Stimulated activated CD8-positive, alpha-beta memory T cell treated with anti-CD3 and anti-CD28 coated beads, Interleukin-4, amount 100 ng/mL, for 4 hours (primary cell): ENCODE measurements around the gene CATSPER1.

Experiments used
- DNase-seq, 2 donors: peaks; one replicate each; pipeline ENCODE4 v3.0.0-alpha.2; 2020; ENCODE audit warnings: low read depth in 2 of 2, low spot score in 1 of 2

The CATSPER1 gene

DNA sequence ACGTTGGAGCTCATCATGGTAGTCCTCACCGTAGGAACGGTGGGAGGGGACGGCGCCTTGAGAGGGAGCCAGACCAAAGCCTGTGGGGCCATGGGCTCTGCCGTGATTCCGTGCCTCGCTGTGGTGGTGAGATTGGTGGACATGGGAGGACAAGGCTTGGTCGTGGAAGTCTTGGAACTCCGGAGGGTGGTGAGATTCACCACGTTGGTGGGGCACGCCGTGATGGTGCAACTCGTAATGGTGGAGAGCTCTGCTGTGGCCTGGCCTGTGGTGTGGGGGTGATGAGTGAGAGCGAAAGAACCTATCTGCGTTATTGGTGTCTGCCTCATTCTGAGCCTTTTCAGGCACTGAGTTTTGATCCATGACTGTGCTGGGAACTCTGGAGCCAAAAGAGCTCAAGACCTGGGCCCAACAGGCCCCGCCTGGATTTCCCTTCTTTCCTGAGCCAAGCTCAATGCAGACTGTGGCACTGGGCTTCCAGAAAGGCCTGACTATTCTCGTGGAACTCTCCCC lies at the start of gene CATSPER1:
Gene CATSPER1, minus strand, starts transcription at position 463 of the 513 bp plus-strand sequence. Its CDS starts 100 bp downstream, at position 363.
- DNase-seq, result no peak

DNA sequence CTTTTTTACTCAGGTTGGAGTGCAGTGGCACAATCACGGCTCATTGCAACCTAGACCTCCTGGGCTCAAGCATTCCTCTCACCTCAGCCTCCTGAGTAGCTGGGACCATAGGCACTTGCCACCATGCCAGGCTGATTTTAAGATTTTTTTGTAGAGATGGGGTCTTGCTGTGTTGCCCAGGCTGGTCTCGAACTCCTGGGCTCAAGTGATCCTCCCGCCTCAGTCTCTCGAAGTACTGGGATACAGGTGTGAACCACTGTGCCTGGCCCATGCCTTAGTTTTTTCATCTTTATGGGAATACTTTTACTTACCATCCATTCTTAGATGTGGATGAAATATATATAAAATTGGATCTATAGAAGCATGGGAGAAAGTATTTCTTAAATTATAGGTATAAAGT lies 49.0 kb upstream of the CATSPER1 start:
- DNase-seq, result no peak

DNA sequence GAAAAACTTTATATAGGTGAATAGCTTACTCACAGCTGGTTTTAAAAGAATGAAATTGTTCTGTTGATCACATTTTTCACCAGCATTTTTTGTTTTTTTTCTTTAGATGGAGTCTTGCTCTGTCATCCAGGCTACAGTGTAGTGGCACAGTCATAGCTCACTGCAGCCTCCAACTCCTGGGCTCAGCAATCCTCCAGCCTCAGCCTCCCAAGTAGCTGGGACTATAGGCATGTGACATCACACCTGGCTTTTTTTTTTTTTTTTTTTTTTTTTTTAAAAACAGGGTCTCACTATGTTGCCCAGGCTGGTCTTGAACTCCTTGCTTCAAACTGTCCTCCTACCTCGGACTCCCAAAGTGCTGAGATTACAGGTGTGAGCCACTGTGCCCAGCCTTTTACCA lies 47.4 kb upstream of the CATSPER1 start:
- DNase-seq, result no peak

DNA sequence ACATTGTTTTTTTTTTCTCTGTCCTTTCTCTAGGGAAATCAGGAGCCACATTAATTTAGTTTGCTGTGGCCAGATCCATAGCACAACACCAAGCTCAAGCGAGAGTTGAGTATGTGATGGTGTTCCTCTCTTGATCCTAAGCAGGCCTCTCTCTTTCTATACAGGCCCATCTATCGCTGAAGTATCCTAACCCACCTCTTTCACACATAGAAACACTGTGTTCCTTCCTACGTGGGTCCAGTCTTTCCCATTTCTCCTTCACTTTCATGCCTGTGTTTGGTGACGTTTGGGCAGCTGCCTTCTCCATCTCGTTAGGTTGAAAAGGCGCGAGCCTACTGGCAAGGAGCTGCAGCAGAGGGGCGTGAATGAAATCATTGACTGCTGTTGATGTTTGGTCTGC lies 46.2 kb upstream of the CATSPER1 start:
- no peak for DNase-seq

DNA sequence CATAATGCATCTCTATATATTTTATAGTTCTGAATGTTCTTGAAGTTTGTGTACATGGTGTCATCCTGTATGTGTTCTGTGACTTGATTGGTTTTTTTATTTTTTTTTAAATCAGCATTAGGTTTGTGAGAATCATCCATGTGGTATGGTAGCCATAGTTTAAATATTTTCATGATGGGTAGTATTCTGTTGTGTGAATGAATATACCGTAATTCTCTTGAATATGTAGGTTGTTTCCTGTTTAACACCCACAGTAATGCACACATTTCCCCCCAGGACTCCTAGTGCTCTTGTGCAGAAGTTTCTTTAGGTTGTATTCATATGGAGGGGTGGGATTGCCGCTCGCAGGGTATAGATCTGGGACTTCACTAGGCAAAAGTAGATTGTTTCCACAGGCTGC lies 45.8 kb upstream of the CATSPER1 start:
- no peak for DNase-seq

DNA sequence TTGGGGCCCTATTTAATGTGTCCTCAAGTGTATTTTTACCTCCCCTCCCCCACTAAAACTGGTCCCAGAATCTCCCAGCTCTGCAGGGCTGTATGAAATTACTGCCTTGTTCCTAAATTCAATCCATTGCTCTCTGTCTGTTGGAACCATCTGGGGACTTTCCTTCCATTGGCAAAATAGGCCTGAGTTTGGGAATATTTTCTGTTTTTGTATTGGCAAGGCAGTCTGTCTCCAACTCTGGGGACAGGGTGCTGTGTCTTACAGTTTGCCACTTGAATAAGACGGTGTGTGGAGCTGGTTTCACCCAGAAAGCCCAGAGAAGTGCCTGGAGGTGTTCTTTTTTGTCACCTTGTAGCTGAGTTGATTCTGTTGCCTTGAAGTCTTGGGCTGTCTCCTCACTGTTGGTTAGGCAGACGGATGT lies 45.1 kb upstream of the CATSPER1 start:
- DNase-seq, result no peak

DNA sequence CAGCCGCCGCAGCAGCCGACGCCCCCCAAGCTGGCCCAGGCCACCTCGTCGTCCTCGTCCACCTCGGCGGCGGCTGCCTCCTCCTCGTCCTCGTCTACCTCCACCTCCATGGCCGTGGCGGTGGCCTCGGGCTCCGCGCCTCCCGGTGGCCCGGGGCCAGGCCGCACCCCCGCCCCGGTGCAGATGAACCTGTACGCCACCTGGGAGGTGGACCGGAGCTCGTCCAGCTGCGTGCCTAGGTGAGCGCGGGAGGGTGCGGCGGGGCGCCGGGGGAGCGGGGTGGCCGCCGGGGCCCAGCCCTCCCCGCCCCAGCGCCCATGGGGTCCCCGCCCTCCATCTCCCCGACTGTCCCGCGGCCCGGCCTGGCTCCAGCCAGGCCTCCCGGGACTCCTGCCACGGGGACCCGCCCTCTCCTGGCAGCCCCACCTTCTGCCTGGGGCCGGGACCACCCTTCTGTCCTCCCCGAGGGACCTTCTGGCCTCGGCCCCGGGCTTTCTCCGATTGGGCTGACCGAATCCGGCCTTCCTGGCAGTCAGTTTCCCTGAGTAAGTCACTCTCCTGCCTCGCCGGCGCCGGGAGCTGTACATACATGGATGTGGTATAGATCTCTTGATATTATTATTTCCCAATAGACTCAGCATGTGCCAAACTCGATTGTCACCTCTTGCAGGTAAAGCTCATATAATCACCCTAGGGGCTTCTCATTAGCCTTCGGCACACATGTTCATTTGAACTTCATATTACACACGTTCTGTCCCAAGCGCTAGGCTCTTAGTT lies 44.5 kb upstream of the CATSPER1 start:
- no peak for DNase-seq

DNA sequence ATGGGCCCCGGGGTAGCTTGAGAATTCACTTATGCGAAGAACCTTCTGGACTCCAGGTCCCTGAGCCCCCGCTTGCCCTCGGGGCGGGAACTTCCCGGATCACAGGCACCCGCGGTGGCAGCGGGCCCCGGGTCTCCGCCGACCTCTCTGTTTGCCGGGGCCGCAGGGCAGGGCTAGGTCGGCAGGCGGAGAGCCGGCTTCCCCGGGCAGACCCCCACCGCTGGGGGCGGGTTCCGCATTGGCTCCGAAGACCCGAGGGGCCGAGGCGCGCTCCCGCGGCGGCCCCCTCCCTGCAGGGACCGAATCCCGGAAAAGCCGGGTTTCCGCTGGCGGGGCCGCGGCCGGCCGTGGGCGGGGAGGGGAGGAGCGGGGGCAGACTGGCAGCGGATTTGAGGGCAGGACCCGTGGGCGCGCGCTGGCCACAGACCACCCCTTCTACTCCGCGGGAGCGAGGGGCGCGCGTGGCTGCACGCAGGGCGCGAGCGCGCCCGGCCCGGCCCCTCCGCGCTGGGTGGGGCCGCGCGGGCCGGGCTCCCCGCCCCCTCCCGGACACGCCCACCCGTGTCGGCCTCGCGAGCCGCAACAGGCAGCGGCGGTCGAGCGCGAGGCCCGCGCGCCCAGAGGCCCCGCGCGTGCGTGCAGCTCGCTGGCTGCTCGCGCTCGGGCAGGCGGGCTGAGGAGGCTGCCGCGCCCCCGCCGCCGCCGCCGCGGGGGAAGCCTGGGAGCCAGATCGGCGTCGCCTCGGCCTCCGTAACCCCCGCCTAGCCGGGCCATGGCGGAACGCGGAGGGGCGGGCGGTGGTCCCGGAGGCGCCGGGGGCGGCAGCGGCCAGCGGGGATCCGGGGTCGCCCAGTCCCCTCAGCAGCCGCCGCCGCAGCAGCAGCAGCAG lies 43.7 kb upstream of the CATSPER1 start, which contains the start of gene PACS1:
Gene PACS1, plus strand, starts transcription at position 558 of the 889 bp plus-strand sequence. Its CDS starts 215 bp downstream, at position 773.
- peak; percentile 43 to 78 for DNase-seq

DNA sequence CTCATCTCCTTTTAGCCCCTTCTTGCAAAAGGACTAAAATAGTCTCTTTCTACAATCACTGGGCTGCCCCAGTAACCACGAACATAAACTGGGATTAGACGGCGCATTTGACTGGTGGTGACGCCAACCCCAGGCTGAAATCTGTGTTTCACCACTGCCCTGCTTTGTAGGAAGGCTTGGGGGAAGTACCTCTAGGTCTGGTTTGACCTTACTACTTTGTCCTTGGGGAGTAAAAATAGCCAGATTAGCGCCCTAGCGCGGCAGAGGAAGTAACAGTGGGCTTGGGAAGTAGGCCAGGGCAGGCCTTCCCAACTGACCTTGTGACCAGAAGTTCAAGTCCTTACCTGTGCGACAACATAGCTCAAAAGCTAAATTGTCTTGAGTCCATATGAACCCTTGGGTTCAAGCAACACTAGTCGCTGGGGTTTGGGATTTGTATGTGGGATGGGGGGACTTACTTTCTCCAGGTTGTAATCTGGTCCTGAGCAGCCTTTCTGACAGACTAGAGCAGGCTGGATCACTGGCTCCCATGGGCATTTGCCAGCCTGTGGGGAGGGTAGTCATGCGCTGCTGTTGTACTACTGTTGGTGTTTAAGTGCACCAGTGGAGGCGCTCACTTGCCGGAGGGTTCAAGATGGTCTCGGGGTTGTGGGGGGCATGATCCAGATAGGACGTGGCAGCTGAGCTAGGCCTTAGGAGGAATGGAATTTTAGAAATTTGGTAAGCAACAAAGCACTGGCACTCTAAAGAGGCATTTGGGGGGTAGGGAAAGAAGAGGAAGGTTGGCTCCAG lies 42.8 kb upstream of the CATSPER1 start:
- DNase-seq, result no peak

DNA sequence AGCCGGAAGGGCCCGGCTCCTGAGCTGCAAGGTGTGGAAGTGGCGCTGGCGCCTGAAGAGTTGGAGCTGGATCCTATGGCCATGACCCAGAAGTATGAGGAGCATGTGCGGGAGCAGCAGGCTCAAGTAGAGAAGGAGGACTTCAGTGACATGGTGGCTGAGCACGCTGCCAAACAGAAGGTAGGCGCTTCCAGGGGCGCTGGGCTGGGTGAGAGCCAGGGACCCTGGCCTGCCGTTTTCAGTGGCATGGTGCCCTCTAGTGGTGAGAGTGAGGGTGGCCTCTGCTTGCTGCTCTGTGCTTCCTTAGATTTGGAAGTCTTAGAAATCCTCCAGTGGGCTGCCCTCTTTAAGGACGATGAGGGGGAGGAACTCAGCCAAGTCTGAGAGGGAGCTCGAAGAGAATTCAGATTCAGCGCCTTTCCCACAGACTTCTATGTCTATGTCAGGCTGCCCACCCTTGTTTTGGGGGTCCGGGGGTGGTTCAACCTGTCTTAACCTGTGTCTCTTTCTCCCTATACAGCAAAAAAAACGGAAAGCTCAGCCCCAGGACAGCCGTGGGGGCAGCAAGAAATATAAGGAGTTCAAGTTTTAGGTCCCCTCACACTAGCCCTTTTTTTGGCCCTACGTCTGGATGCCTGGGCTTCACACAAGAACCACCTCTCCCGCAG lies 42.0 kb upstream of the CATSPER1 start:
- peak; percentile 51 to 61 for DNase-seq

DNA sequence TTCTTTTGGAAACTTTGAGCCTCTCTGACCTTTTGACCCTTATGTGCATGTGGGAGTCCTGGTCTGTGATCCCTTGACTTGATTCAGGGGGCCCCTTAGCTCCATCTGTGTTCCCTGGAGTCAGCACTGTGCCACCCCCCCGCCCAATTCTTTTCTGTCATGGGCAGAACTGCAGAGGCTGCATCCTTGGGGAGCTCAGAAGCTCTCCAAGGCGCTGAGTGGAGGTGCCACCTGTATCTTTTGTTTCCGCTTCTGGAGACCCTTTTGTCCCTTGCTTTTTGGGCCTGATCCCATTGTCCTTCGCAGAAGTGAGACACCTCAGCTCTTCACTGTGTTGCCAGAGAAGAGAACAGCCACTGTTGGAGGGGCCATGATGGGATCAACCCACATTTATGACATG lies 41.4 kb upstream of the CATSPER1 start:
- DNase-seq, result no peak

DNA sequence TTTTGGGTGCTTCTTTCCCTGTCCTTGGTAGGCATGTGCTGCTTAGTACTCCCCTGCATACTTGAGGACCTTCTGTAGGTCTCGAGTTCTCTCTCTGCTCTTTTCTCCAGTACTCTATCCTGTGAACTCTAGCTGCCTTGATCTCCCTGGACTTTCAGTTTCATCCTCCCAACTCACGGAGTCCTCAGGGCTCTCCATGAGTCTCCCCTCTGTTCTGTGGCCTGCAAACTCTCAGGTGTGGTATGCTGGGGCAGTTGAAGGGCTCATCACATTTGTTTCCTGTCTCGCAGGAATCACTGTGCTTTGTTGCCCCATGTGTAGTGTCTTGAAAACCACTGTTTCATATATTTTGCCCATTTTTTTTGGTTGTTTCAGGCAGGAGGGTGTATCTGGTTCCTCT lies 40.5 kb upstream of the CATSPER1 start:
- no peak for DNase-seq

DNA sequence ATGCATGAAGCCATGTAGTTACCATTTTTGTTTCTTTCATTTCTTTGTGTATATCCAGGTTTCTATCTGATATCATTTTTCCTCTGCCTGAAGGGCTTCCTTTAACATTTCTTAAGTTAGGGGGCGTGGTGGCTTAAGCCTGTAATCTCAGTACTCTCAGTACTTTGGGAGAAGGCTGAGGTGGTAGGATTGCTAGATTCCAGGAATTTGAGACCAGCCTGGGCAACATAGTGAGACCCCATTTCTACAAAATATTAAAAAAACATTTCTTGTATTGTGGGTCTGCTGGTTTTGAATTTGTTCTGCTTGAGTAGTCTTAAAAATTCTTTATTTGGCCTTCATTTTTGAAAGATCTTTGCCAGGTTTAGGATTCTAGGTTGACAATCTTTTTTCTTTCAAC lies 38.3 kb upstream of the CATSPER1 start:
- no peak for DNase-seq

DNA sequence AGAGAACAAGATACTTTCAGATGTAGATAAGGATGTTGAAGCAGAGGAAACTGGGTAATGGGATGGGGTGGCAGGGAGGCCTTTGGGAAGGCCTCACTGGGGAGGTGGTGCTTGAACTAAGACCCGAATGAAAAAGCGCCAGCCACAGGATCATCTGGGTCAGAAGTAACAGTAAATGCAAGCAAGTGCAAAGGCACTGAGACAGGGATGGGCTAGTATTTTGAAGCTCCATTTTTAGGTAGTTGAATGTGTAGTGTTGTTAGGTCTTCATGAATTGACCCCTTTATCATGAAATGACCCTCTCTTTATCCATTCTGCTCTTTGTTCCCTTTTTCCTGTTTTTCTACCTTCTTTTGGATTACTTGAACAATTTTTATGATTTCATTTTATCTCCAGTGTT lies 37.6 kb upstream of the CATSPER1 start:
- no peak for DNase-seq

DNA sequence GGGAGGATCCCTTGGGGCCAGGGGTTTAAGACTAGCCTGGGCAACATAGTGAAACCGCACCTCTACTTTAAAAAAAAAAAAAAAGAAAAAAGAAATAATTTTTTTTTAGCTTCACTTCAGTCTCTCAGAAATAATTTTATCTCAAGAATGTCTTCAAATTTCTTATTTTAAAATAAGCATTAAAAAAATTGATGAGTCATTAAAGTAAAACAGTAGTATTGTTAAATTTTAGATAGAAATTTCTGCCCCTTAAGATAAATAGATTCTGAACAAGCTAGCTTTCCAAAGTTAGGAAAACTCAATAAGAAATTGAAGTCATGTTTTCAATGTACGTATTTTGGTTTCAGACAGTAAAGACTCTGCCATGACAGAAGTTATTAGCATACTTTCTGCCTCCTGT lies 36.1 kb upstream of the CATSPER1 start:
- no peak for DNase-seq

DNA sequence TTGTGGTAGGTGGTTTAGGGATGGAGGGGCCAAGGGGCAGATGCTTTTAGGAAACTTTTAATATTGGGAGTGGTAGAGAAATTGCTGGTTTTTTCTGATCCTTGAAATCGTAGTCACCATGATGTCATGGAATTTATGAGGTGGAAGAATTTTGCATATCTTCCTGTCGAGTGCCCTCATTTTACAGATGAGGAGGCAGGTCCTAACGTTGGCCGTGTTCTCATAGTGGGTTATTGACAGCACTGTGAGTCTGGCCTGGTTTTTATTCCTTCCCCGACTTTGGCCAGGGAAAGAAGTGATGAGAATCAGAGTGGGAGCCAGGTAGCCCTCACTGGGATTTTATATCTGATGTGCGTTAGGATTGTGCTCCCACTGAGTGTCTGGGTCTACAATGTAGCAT lies 35.0 kb upstream of the CATSPER1 start:
- DNase-seq, result no peak

DNA sequence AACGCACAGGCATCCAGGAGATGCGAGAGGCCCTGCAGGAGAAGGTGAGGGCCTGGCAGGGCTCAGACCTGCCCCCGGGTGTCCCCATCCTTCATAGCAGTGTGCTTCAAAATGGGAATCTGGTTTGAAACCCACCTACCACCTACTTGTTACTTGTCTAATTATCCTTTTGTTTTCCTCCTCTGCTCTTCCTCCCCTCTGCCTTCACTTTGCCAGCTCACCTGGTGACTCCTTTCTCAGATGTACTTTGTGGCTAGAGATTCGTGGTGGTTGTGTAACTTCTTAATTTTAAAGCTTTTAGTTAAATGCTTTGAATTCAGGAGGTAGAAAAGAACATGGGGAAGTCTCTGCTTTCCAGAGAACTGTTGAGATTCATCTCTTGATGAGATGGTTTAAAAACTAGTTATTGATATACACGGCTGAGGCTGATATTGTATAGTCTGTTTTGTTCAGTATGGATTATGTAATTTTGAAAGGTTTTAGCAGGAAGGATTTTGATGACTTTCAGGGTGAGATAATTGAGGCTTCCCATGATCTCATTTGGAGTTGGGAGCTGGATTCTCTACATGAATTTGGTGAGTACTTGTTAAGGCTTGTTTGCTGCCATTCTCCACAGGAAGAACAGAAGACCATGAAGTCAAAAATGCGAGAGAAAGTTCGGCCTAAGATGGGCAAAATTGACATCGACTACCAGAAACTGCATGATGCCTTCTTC lies 33.8 kb upstream of the CATSPER1 start:
- no peak for DNase-seq

DNA sequence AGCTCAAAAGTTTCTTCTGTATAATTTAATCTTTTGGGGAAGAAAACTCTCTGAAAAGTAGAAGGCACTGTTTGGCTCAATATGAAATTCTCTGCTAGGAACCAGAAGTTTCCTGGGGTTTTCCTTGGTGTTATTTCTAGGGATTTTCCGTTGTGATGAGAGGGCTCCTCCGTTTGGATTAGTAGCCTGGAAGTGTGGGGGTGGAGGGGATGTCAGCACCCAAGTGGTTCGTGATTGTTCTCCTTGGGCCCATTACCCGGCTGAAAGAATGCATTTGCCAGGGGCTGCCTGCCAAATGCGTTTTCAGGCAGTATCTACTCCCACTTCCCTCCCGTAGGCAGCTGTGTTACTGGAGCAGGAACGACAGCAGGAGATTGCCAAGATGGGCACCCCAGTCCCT lies 30.2 kb upstream of the CATSPER1 start:
- no peak for DNase-seq

DNA sequence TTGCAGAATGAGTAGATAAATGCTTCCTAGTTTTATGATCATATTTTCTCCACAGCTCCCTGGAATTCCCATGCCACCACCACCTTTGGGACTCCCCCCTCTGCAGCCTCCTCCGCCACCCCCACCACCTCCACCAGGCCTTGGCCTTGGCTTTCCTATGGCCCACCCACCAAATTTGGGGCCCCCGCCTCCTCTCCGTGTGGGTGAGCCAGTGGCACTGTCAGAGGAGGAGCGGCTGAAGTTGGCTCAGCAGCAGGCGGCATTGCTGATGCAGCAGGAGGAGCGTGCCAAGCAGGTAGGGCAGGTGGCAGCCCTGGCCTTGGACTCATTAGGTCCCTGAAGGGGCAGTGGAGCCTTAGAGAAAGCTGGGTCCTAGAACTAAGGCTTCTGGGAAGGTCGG lies 28.7 kb upstream of the CATSPER1 start:
- no peak for DNase-seq

DNA sequence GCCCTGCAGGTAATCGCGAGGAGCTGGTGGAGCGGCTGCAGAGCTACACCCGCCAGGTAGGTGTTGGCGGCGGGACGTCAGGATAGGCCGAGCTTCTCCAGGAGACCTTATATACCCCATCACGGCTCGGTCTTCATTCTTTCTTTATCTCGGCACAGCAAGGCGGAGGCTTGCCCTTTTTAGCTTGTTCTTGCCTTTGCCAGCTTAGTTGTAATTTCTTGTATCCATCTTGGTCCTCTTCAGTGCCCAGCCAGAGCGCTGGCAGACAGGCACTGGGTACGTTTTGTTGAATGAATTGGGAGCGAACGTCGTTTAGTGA lies 26.3 kb upstream of the CATSPER1 start:
- no peak for DNase-seq
